NCI-H524 (cell line): ENCODE results near the gene GGACT.

Source experiments
- DNase-seq, 2 experiments: peaks; one replicate each; lab custom pipeline; 2025; lab: John Stamatoyannopoulos, UW

Gene GGACT

DNA sequence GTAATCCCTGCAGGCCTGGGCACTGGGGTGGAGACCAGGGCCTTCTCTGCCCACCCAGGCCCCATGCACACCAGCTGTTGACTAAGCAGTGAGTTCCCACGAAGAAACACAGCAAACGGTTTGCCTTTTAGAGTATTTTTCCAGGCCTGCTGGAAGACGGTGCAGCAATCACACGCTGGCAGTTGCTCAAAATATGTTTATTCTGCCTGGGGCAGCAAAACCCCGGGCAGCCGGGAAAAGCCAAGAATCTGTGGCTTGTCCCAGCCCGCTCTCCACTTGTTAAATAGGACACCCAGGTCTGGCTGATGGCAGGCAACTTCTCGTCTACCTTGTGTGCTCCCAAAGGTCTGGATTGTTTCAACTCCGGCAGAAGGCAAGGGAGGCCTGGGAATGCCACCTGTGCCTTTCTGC, 40.8 kb downstream of the GGACT start:
- DNase-seq = no peak

DNA sequence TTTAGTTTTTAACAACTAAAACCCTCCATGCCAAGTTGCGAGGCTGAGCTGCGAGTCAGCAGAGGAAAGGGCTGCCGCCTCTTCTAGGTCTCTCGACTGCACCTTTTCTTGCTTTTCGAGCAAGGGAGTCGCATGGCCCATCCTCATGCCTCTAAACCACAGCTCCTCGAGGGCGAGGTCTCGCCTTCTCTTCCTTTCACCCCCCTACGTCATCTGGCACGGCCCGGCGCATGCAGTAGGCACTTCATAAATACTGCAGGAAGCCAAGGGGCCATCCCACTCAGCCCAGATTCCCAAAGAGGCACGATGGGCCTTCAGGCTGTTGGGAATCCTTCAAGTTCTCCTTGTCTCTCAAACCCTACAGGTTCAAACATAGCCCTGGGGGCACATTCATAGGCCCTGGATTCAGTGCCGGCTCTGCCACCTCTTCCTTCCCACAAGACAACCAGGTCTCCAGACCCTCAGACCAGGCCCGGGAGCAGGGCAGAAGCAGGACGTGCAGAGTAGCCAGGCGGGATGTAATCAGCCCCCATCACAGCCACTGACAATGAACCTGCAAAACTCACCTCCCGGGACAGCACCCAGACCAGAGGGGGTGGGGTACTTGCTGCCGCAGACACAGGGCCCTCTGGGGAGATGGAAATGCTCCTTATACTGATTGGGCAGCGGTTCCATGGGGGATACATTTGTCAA, 41.7 kb downstream of the GGACT start:
- no peak for DNase-seq

DNA sequence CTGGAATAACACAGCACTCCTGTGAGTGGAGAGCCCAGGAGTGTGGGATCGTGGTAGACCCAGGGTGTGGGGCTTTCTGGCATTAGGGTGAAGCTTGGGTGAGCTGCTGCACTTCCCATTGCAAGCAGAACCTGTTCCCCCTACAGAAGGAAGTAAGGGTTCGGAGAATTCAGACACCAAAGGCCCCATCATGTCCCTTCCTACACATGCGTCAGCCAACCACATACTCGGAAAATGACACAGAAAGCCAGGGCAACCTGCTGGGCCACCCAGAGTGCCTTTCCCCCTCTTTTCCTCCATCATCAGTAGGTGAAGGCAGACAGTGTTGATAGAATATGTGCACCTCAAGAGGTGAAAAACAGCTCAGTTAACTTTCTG, 42.9 kb downstream of the GGACT start:
- DNase-seq = no peak

DNA sequence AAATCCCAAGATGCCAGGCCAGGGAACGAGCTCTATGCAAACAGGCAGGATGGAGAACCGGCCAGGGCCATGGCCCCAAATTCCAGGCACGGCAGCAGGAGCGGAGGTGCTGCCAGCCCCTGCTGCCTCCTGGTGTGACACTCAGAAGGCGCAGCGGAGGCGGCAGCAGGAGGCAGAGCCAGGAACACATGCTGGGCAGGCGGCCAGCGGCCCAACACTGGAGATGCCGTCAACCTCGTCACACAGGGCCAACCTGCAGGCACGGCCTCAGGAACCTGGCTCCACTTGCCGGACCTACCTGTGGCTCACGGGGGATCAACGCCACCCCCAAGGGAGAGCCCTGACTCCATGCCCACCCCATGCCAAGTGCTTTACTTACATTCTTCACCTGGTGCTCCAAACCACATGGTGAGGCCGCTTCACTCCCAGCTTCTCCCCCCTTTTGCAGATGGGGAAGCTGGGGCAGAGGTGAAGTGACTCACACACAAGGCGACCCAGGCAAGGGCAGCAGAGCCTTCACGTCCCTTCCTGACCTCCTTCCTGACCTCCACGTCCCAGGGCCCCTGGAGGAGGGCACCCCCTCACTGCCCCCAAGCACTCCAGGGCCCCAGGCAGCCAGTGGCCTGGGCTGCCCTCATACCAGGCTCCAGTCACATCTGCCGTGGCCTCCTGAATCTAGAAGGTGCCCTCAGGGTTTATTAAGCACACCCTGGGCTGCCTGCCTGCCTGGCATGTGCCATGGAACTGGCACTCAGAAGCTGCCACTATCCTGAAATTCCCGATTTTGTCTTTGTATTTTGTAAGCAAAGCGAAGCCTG, 43.5 kb downstream of the GGACT start:
- DNase-seq = no peak

DNA sequence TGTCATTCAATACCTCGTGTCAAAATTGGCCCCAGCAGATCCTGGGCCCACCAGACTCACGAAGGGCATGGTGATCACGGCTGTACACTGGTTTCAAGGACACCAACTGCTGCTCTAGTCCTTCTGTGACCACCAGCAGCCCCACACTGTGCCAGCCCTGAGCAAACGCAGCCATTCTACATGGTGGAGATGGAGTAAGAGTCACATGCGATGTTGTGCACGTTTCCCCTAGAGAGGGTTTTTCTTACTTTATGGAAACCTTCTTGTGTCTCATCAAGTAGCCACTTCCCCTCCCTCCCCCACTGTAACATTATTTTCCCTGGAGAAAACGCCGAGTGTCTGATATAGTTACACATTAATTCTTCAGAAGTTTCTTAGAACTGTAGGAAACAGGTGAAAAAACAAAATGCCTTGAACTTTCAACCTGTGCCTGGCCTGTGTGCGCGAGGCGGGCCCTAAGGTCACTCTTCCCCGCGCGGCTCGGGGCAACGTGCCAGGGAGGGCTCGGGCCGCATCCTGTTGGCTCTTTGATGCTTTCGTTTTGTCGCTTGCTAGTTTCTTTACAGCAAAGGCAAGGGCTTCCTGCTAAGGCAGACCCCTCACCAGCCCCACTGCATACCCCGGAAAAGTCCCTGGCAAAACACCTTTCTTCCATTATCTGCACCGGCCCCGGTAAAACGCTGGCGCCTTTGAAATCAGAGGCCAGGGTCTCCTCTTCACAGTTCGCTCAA, 44.6 kb downstream of the GGACT start:
- no peak for DNase-seq

DNA sequence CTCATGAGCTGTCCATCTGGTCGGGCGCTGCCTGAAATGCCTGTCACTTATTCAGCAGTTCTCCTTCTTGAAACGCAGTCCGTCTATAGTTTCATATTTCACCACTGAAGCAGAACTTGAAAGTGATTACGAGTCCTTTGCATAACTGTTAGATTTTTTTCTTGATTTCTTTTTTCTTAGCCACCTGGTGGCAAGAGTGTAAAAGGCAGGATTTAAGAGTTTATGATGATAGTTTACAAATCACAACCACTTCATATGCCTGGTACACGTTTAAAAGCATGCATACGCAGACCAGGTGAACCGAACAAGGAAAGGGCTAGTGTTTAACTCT, 45.8 kb downstream of the GGACT start:
- DNase-seq = peak; percentile 69 to 85

DNA sequence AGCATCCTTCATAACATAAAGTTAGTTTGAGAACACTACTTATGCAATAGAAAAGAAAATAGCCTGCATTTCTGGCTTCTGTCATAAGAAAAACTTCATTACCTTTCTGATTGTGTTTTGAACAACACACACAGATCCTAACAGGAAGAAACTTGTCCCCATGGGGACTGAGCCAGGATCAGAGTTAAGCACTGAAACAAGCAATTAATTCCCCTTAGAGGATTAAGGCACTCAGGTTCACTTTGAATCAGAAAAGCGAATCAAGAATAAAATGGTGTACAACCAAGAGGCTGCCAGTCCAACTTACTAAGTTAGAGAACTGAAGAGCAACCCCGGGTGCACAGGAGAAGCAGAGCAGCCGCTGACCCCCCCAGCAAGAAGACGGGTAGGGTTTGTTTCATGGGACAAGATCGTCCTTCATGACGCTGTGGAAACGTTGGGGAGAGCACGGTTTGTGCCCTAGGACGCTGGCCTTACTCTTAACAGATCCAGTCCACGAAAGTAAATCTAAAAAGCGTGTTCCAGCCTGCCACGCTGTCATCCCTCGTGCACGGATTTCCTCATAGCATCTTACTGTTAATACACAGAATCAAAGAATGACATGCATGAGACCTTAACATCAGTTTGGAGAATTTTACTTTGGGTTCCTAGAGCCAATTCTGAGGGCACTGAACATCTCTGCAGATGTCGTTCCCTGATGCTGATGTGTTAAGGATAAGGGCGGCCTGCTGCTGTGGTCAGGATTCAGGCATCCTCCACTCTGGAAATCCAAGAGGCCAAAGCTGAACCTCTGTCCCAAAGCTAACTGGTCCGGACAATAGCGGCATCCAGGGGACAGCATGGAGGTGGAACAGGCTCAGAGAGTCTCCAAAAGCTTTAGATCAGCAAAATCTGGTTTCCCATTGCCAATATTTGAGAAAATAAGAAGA, 46.4 kb downstream of the GGACT start:
- peak; percentile 18 to 79 for DNase-seq

DNA sequence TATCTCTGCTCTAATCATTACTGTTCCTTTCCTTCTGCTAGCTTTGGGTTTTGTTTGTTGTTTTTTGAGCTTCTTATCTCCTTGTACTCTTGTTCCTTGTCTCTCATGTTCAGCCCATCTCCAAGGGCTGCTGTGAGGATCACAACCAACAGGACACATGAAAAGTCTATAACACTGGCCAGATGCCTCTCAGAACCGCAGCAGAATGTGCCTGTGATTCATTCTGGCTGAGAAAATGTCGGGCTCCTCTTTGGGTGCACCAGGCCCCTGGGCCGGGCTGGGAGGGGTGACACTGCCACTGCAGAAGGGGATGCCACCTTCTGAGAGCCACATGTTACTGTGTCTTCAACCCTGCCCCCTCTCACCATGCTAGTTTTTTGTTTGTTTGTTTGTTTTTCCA, 48.0 kb downstream of the GGACT start:
- DNase-seq = no peak

DNA sequence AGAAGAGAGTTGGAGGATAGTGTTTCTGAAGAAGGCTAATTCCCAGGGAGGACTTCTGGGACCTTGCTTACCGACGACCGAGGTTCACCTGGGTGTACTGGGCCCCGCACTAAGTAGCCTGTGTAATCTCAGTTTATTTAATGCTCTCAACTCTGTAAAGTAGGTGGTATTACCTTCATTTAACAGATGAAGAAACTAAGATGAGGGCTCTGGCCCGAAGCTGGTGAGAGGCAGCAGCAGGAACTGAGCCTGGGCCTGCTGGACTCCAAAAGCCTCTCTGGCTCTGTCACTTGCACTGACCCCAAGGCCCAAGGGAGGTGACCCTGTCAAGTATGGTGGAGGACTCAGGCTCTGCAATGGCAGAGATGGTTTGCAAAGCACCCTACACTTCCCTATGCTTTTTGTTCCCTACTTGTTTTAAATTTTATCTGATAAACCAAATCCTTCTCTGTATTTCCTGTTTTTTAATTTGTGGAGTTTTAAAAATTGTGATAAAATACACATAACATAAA, 50.6 kb downstream of the GGACT start:
- DNase-seq = no peak

DNA sequence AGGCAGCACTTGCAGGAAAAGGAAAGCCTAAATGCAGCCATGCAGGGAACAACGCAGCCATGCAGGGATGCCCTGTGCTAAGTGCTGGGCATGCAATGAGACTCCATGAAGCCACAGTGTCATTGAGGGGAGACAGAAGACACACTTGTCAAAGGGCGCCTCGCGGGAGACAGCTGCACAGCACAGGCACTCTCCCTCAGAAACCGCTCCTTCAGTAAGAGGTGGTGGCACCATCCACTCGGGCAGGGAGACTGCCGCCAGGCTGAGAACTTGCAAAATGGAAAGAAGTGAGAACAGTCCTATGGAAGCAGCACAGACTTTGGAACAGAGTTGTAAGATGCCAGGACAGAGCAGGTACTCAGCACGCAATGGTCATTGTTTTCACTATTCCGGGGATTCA, 51.1 kb downstream of the GGACT start:
- no peak for DNase-seq

DNA sequence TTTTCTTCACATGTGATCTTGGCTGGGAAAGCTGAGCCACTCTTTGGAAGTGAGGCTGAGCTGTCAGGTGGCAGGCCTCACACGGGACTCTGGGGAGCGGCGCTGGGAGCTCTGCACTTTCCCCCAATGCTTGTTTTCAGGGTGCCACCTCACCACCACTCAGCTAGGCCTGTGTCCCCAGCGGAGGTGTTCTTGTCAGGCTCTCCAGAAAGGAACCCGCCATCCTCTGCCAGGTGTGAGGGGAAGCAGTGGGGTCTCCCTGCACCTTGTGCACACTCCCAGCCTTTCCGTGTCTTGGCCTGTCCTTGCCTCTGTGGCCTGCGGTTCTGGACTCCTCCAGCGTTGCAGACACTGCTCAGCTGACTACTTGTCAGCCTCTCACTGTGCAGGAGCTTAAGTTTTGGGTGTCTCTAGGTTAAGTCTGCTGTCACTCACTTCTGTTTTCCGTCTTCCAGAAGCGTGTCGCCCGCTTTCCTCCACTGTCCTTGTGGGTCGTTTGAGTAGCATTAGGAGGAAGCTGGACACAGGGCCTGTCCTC, 51.9 kb downstream of the GGACT start:
- DNase-seq = no peak

DNA sequence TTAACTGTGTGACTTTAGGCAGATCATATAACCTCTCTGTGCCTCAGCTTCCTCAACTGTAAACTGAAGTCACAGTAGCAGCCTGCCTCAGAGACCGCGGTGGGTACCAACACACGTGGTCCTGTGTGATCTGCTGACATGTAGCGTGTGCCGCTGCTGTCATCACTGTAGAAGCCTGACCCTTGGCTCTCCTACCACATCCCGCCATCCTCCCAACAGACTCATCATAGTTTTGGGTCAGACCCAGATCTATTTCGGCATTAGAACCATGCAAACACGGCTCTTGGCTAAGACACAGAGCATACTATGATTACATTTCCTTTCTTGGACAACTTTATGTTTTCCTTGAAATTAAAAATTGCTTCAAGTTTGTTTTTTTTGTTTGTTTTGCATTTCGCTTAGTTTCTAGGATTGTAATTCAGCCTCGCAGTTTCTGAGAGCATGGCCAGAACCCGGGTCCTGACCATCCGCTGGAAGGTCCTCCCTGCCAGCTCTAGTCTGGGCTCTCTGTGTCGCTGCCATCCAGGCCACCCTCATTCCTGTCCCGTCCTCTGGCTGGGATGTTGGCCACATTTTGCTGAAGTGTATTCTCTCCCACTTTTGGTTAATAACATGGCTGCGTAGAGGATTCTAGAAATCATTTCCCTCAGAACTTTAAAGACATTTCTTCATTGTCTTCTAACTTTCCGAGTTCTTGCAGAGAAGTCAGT, 53.0 kb downstream of the GGACT start:
- DNase-seq = no peak

DNA sequence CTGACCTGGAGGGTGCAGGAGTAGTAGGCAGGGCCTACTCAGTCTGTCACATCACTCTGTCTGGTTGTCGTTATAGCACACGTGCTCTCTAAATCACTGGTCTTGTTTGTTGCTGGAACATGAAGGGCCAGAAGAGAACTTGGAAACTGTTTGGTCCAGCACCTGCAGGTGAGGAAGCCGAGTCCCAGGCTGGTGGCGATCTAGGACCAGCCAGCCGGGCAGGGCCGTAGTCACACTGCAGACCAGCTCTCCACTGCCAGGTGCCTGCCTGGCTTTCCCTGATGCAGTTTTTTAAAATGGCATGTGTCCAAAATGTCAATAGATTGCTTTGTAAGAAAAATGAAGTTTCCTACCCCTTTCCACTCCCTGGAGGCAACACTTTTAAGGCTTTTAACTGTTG, 53.7 kb downstream of the GGACT start:
- no peak for DNase-seq

DNA sequence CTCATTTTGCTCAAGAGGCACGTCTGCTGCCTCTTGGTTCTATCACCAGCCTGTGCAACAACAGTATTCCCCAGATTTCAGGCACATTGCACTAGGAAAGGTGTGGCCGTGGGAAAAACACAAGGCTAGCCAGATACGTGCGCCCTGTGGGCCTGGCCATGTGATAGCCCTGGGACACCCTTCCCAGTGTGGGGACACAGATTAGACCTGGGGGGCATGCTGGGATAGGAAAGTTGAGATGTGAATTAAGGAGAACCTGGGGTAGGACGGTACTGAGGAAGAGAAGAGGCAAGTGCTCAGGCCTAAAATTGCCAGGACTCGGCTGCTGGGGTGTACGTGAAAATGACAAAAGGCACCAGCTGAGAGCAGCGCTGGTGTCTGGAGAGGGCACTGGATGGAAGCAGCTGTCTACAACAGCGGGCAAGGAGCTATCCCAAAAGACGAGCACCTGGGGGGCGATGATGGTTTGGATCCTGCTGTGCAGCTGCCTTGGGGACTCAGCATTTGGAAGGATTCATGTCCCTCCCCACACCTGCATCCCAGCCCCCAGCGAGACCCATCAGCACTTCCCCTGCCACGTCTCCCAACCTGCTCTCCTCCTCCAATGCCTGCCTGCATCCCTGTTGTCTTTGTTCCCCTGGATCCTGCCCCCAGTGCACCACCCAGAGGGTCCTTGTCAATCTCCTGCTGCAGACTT, 54.3 kb downstream of the GGACT start:
- DNase-seq = no peak

DNA sequence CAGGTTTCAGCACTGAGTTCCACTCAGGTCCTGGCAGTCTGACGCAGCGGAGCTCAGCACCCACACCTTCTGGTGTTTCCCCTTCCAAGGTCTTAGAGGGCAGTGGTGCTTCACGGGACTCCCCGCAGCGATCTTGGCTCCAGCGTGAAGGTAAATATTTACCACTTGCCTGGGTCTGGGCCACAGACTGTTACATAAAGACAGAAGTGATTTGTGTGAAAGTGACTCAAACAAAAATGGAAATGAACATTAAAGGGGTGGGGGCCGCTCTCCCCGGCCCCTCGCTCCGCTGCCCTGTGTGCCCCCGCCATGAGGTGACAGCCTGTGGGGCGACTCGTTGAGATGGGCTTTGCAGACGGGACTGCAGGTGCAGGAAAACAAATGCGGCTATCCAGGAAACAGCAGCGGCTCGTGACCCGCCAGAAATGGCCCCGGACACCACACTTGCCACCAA, 55.0 kb downstream of the GGACT start:
- no peak for DNase-seq

DNA sequence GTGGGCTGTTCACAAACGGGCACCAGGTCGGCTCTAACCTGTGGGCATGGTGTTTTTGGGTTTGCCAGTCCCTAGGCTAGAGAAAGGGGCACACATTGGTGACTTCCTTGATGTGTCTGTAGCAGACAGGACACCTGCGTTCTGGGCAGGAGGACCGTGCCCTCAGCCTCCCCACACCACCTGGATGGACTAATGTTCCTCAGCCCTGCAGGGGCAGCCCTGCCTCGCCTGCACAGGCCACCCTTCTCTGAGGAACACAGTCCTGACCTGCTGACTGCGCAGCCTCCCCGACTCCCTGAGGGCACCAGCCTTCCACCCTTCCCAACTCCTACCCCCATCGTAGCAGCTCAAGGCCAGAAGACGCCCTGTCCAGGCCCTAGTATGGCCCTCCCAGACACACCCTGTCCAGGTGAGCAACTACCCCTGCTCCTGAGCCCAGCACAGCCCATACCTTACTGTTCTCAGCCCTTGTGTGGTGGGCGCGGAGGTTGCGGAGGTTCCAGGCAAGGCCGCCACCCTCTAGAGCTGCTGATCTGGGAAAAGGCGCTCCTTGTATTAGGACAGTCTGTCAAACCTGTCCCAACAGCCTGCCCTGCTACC, 55.7 kb downstream of the GGACT start:
- no peak for DNase-seq

DNA sequence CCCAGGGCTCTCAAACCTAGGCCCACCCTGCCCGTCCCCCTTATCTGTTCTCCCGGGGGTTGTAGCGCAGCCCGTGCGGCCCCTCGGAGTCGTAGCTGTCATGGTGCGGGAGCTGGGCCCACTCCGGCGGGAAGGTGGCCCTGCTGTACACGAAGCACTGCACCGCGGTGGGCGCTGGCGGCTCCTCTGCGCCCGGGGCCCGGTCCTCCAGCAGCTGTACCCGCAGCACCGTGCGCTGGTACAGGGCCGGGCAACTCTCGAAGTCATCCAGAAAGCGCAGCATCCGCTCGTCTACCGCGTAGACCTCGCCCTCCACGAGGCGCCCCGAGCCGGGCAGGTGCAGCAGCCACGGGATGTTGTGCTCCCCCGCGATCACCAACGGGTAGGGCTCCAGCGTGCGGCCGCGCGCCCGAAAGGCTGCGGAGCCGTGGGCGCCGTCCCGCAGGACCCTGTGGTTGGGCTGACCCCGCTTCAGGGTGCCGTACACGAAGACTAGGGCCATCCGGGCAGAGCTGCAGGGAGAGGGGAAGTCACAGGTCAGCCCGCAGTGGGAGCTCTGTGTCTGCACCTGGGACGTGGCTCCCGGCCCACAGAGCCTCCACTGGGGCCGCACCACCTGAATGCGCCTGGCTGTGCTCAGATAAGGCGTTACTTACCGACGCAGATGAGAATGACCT, 56.4 kb downstream of the GGACT start:
- DNase-seq = no peak

DNA sequence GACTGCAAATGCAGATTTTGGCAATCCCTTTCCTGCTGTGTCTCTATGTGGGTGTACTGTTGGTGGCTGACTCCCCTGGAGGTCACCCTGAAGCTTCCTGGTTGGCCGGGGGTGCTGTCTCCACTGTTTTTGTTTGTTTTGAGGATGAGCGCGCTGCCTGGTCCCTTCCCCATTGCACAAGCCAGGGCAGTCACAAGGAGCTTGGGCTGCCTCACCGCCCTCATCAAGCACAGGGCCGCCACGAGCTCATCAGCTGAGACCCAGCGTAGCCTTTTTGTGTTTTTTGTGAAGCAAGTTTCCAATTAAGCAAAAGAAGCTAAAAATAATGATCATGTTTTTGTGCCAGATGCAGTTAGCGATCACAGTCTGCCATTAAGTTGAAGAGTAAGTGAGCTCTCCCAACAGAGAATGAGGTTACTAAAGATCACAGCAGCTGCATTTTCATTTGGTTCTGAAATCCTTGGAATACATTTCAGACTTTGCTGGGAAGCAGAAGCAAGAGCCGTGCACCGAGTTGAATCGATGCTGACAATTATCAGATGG, 57.8 kb downstream of the GGACT start:
- DNase-seq = no peak
